ENCODE results near the gene ACADS.

Gene ACADS

GRCh38 chr12:120700886-120701285 lies 24.7 kb upstream of the ACADS start:
- DNase-seq (ENCODE audit: low read depth in 2 of 2): no peak

DNA sequence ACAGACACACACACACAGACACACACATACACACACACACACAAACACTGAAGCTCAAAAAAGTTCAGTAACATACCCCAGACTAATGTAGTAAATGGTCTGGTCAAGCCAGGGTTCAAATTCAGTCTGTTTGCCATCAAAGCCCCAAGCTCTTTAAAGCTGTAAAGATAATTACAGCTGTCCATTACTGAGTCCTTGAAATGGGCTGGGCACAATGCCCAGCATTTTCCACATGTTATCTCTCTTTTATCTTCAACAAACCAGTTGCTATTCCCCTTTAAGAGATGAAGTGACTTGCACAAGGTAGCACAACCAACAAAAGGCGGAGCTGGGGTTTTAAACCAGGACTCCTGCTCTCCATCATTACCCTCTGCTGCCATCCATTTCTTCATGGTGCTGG lies 23.0 kb upstream of the ACADS start:
- no peak for DNase-seq (ENCODE audit: low read depth in 2 of 2)

- no peak for DNase-seq (ENCODE audit: low read depth in 2 of 2)
These were observed 22.2 kb upstream of the ACADS start for GRCh38 chr12:120703311-120703942.

- no peak for DNase-seq (ENCODE audit: low read depth in 2 of 2)
These were observed 20.0 kb upstream of the ACADS start for GRCh38 chr12:120705618-120706017.

GRCh38 chr12:120706029-120706428 lies 19.6 kb upstream of the ACADS start:
- DNase-seq (ENCODE audit: low read depth in 2 of 2): no peak

- no peak for DNase-seq (ENCODE audit: low read depth in 2 of 2)
These were observed 17.0 kb upstream of the ACADS start for GRCh38 chr12:120708651-120709050.

DNA sequence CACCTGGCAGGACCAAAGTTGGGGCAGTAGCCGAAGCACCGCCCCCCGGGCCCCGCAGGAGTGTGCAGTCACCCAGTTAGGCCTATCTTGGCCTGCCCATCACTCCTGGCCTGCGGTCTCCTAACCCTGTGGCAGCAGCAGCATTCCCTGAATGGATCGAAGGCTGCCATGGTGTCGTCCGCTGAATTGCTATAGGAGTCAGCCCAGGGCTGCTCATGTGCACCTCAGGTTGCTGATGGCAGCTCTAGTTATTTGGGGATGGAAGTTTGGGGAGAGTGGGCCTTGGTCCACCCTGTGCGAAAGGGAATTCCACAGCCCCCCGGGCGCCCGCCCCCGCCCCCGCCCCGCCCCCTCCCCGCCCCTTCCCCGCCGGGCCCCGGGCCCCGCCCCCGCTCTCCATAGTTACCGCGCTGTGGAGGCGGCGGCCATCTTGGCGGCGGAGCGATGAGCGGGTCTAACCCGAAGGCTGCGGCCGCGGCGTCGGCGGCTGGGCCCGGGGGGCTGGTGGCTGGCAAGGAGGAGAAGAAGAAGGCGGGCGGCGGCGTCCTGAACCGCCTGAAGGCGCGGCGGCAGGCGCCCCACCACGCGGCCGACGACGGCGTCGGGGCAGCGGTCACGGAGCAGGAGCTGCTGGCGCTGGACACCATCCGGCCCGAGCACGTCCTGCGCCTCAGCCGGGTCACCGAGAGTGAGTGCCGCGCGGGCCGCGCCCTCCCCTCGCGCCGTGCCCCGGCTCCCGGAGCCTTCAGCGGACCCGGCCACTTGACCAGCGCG lies 15.4 kb upstream of the ACADS start, which contains the start of gene UNC119B:
UNC119B (plus strand) TSS at position 428 of the 774 bp plus-strand sequence; CDS start at position 445, 17 bp downstream.
- DNase-seq (ENCODE audit: low read depth in 2 of 2): peak; percentile 48 to 61

DNA sequence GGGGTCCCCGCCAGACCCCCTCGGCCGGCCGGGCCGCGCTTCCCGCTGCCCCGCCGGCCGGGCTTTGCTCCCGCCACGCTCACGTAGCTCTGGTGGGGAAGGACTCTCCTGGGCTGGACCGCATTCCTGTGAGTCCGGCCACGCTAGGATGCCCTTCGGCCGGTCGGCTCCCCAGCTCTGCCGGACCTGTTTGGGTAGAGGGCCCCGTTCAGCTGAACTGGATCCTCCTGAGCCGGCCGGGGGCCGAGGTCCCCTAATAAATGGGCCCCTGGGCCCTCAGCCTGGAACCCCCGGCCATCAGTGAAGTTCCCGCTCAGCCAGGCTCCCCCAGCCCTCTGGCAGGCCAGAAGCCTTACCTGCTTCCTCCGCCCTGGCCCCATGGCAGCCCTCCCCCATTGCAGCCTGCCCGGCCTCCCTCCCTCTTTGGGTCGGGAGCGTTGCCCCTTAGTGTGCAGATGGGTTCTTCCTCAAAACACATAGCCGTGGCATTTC lies 14.8 kb upstream of the ACADS start:
- DNase-seq (ENCODE audit: low read depth in 2 of 2): no peak

- DNase-seq (ENCODE audit: low read depth in 2 of 2): no peak
These were observed 14.2 kb upstream of the ACADS start for GRCh38 chr12:120711411-120711810.

GRCh38 chr12:120712610-120713009 lies 13.0 kb upstream of the ACADS start:
- no peak for DNase-seq (ENCODE audit: low read depth in 2 of 2)

DNA sequence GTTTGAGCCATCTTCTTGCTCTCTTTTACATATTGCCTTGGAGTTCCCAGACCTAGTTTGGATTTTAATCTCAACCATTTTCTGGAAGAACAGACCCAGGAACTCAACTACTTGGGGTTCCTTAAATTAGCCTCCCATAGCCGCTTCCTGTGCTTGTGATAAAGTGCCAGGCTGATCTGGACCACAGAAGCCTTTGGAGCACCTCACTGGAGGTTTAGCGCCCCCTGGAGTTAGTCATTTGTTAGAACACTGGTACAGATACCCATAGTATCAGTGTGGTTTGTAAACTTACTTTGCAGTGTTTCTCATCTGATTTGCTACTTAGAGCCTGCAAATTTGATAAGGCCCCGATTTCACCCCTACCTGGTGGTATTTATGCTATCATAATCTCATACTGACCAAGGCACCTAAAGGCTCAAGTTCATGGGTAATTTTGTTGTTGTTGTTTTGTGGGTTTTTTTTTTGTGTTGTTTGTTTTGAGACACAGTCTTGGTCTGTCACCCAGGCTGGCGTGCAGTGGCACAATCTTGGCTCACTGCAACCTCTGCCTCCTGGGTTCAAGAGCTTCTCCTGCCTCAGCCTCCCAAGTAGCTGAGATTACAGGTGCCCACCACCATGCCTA lies 11.7 kb upstream of the ACADS start:
- DNase-seq (ENCODE audit: low read depth in 2 of 2): peak; percentile 16 to 49

GRCh38 chr12:120718055-120718454 lies 7.6 kb upstream of the ACADS start:
- no peak for DNase-seq (ENCODE audit: low read depth in 2 of 2)

- no peak for DNase-seq (ENCODE audit: low read depth in 2 of 2)
These were observed 6.6 kb upstream of the ACADS start for GRCh38 chr12:120719072-120719471.

DNA sequence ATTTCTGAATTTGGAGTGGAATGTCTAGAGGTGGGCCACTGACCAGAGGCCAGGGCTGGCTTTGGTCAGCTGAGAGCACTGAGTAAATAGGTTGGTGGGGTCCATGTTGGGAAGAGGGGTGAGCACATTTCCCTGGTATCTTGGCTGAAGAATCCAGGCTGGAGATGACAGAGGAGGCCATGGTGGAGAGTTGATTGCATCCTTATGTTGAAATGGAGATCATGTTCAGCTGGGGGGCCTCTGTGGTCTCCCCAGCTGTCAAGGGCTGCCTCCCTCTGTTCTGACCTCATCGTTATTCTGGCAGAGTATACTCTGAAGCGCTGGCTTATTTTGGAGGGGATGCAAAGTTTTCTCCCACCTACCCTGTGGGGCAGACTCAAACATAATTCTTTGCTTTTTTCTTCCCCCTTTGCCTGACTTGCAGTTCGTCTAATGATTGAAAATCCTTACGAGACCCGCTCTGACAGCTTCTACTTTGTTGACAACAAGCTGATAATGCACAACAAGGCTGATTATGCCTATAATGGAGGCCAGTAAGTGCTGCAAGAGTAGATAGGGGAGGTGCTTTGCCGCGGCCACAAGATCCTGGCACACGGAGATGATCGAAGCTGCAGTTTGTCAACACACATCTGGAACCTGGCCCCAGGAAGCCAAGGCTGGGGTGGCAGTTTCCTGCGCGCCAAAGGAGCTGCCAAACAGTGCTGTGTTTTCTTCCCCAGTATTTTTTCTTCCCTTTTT lies 6.0 kb upstream of the ACADS start:
- DNase-seq (ENCODE audit: low read depth in 2 of 2): no peak

- DNase-seq (ENCODE audit: low read depth in 2 of 2): no peak
These were observed 5.2 kb upstream of the ACADS start for GRCh38 chr12:120720234-120720986.

- DNase-seq (ENCODE audit: low read depth in 2 of 2): no peak
These were observed 4.4 kb upstream of the ACADS start for GRCh38 chr12:120720987-120721801.

DNA sequence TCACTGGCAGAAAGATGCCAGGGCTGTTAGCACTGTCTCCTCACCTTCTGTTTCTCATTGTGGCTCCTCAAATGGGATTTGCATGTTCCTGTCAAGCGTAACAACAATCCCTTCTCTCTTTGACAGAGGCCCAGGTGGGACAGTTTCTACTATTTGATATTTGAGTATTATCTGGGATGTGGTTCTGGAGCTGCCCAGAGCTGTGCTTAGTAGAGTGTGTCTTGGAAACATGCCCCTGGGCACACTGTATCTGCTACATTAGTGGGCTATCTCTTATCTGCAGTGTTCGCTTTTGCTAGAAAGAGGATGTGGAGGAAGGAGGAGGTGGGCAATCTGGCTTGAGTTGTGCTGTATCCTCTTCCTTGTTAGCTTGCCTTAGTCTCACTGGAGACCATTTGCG lies 3.8 kb upstream of the ACADS start:
- no peak for DNase-seq (ENCODE audit: low read depth in 2 of 2)

DNA sequence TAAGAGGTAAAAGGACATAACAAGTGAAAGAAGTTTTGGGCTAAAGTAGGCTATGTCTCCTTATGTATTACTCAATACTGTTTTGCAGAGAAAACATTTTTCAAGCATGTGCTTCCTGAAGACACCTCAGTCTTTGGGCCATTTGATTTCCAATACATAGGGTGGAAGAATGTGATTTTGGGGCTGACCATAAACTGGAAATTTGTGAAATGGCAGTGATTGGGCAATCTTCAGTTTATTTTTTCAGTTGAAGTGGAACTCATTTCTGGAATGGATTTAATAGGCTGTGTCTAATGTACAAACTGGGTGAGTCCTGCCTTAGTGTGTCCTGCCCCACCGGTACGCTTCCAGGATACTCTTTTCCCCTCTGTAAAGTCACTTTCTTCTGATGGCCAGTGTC lies 2.8 kb upstream of the ACADS start:
- DNase-seq (ENCODE audit: low read depth in 2 of 2): no peak

DNA sequence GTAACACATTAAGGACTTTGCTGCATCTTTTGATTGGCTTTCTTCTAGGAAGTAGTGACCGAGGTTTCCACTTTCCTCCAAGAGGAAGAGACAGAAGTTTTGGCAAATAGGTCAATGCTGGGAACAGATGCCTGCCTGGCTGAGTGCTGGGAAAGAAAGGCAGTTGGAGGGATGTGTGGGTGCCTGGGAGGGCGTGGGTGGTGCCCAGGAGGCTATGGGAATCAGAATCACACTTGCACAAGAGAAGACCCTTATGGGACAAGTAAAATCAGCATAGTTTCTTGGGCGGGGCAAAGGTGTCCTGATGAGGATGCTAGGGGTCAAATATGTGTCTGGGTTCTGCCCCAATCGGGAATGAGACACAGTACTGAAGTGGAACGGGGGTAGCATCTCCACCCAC lies 906 bp upstream of the ACADS start:
- no peak for DNase-seq (ENCODE audit: low read depth in 2 of 2)

DNA sequence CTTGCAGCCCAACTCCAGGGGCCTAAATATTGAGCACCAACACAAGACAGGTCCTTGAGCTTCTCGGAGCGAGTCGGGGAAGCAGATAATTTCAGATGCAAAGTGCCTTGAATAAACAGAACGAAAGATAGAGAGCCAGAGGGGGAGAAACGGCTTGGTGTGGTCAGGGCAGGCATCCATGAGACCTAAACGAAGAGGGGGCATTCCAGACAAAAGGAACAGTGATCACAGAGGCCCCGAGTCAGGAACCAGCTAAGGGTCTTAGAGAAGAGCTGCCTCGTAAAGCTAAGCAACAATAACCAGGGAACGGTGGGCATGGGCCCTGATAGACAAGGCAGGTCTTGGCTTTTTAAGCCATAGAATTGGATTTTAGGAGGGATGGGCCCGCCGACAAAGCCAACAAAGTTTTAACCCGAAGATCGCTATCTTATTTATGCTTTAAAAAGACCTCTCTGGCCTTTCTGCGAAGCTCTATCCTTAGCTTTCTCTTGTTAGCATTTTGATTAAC lies 421 bp upstream of the ACADS start:
- DNase-seq (ENCODE audit: low read depth in 2 of 2): no peak

DNA sequence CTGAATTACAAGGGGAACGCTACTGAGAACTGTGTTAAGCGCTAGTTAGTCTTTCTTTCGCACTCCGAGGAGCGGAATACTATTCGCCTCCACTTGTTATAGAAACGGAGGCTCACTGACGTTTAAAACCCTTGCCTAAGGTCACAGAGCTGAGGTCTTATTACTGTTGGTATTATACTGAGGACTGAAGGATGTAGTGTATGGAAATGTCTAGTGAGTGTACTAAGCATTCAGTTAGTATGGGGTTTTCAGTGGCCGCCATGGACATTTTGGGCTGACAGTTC lies 826 bp downstream of the ACADS start:
- no peak for DNase-seq (ENCODE audit: low read depth in 2 of 2)
